ENCODE results near the gene SRP19. TPM values are rescaled to one million over a fixed set of nuclear protein-coding genes. Genes with fewer than 3 reads are reported as not detected.
"Not testable (repeated sequence)": the region's sequence is repeated elsewhere in the genome, so short reads cannot be mapped to it uniquely, and the experiment has no call there.

Gene SRP19
- total and polyA plus RNA-seq, 12 donors, result 19.4 to 80.1 (median 26.9) TPM

GRCh38 chr5:112885001-112885400 is 23.9 kb downstream of the SRP19 start:
- Histone ChIP-seq H3K4me3 (no peak overlapping the region), H3K9me3 (no peaks in the 10 kb centered on the region), H3K27ac (peak overlapping the region in 1 of 10 donors; percentile 14), H3K27me3 (no peaks in the 10 kb centered on the region), H3K4me1 (peaks cover 0 to 35% (median 17%) of the 10 kb centered on the region in 9 donors), H3K36me3 (peaks cover 0 to 100% (median 47%) of the 10 kb centered on the region in 9 donors)
- 78 to 92% methylated on average over 3 of the region's 3 CpGs for WGBS, 2 donors
- TF ChIP-seq CTCF (IDR thresholded peaks at IDR 0.05), result no peak
- peak in 1 of 2 donors; percentile 28 for DNase-seq
- intact Hi-C loops (cut with DNase I), result no loop called here
- peak in 2 of 8 donors; percentile 45 to 57 for ATAC-seq

- Histone ChIP-seq H3K9me3 (no peaks in the 10 kb centered on the region), H3K27me3 (no peaks in the 10 kb centered on the region), H3K4me3 (no peak overlapping the region), H3K27ac (no peak overlapping the region), H3K36me3 (peaks cover 0 to 100% (median 48%) of the 10 kb centered on the region in 9 donors), H3K4me1 (peaks cover 0 to 27% (median 17%) of the 10 kb centered on the region in 9 donors)
- no peak for ATAC-seq
- DNase-seq, result no peak
- intact Hi-C loops (cut with DNase I), result no loop called here
- WGBS, 2 donors, result 94 to 96% methylated on average over 4 of the region's 4 CpGs
- no peak for TF ChIP-seq CTCF (IDR thresholded peaks at IDR 0.05)
Measured at GRCh38 chr5:112886975-112887374, 25.9 kb downstream of the SRP19 start.

GRCh38 chr5:112892066-112892465 is 31.0 kb downstream of the SRP19 start:
- H3K27me3 ChIP-seq; H3K27ac ChIP-seq; H3K4me3 ChIP-seq; DNase-seq; ATAC-seq; intact Hi-C loops (cut with DNase I); H3K9me3 ChIP-seq: not testable (repeated sequence)
- 89 to 90% methylated on average over 8 of the region's 8 CpGs for WGBS, 2 donors
- Histone ChIP-seq H3K36me3 (peaks cover 0 to 97% (median 11%) of the 10 kb centered on the region in 9 donors), H3K4me1 (peaks cover 0 to 34% (median 9%) of the 10 kb centered on the region in 9 donors)

GRCh38 chr5:112892776-112893175 is 31.7 kb downstream of the SRP19 start:
- 96 to 97% methylated on average over 13 of the region's 13 CpGs for WGBS, 2 donors
- no peaks in the 10 kb centered on the region for H3K27me3 ChIP-seq
- no peak overlapping the region for H3K27ac ChIP-seq
- TF ChIP-seq CTCF (IDR thresholded peaks at IDR 0.05), result no peak
- no peaks in the 10 kb centered on the region for H3K9me3 ChIP-seq
- no peak overlapping the region for H3K4me3 ChIP-seq
- DNase-seq, result no peak
- H3K4me1 ChIP-seq, result peaks cover 0 to 34% (median 9%) of the 10 kb centered on the region in 9 donors
- ATAC-seq, result no peak
- intact Hi-C loops (cut with DNase I), result no loop called here
- H3K36me3 ChIP-seq, result peaks cover 0 to 97% (median 9%) of the 10 kb centered on the region in 9 donors

- peak overlapping the region in 9 of 10 donors; percentile 45 to 83 (median 62) for H3K27ac ChIP-seq
Measured at GRCh38 chr5:112895682-112896081, 34.6 kb downstream of the SRP19 start.

More at GRCh38 chr5:112895682-112896081, 34.6 kb downstream of the SRP19 start:
- Histone ChIP-seq H3K27me3 (no peaks in the 10 kb centered on the region), H3K9me3 (no peaks in the 10 kb centered on the region), H3K4me3 (no peak overlapping the region), H3K36me3 (peaks cover 0 to 98% (median 20%) of the 10 kb centered on the region in 9 donors), H3K4me1 (peaks cover 0 to 29% (median 9%) of the 10 kb centered on the region in 9 donors)
- intact Hi-C loops (cut with DNase I), result no loop called here
- DNase-seq (peak in 1 of 2 donors; percentile 48), ATAC-seq (peak; percentile 79 to 92 (median 88))
- WGBS, 2 donors, result 36 to 64% methylated on average over 3 of the region's 3 CpGs
- no peak for TF ChIP-seq CTCF (IDR thresholded peaks at IDR 0.05)

Data from heart right ventricle (tissue), 16 donors.